Stimulated activated CD8-positive, alpha-beta memory T cell treated with anti-CD3 and anti-CD28 coated beads, Interleukin-7, amount 100 ng/mL, for 1 hour (primary cell): ENCODE data around the gene CCNK.

Experiments used
- DNase-seq, 2 donors: peaks; one replicate each; pipeline ENCODE4 v3.0.0-alpha.2; 2020; ENCODE audit warnings: low read depth in 2 of 2

Gene CCNK

GRCh38 chr14:99466758-99467157 is 14.5 kb upstream of the CCNK start:
- no peak for DNase-seq

GRCh38 chr14:99467336-99468078 is 13.7 kb upstream of the CCNK start:
- no peak for DNase-seq

- no peak for DNase-seq
These were observed 13.1 kb upstream of the CCNK start for GRCh38 chr14:99468081-99468480.

GRCh38 chr14:99468836-99469592 is 12.2 kb upstream of the CCNK start:
- no peak for DNase-seq

- no peak for DNase-seq
These were observed 9.5 kb upstream of the CCNK start for GRCh38 chr14:99471731-99472130.

- DNase-seq = no peak
These were observed 8.3 kb upstream of the CCNK start for GRCh38 chr14:99472937-99473336.

GRCh38 chr14:99473458-99473857 is 7.8 kb upstream of the CCNK start:
- no peak for DNase-seq

- DNase-seq = no peak
These were observed 6.0 kb upstream of the CCNK start for GRCh38 chr14:99475179-99475578.

GRCh38 chr14:99475660-99476059 is 5.5 kb upstream of the CCNK start:
- no peak for DNase-seq

GRCh38 chr14:99476864-99477263 is 4.3 kb upstream of the CCNK start:
- DNase-seq = no peak

- no peak for DNase-seq
These were observed 3.1 kb upstream of the CCNK start for GRCh38 chr14:99478128-99478527.

- DNase-seq = no peak
These were observed 1.9 kb upstream of the CCNK start for GRCh38 chr14:99479160-99479905.

GRCh38 chr14:99479906-99480869 is 1.0 kb upstream of the CCNK start, which contains the start of gene SETD3:
Gene SETD3, minus strand, starts transcription at chr14:99480859. Its CDS starts 15,054 bp downstream, at chr14:99465805.
- no peak for DNase-seq

- no peak for DNase-seq
These were observed 513 bp downstream of the CCNK start for GRCh38 chr14:99481745-99482099.

- no peak for DNase-seq
These were observed 2.9 kb downstream of the CCNK start for GRCh38 chr14:99484106-99484505.

GRCh38 chr14:99497341-99497740 is 16.1 kb downstream of the CCNK start:
- no peak for DNase-seq

- no peak for DNase-seq
These were observed 16.7 kb downstream of the CCNK start for GRCh38 chr14:99497894-99498293.

- no peak for DNase-seq
These were observed 21.8 kb downstream of the CCNK start for GRCh38 chr14:99502989-99503421.

- DNase-seq = no peak
These were observed 22.7 kb downstream of the CCNK start for GRCh38 chr14:99503848-99504453.

- DNase-seq = no peak
These were observed 23.9 kb downstream of the CCNK start for GRCh38 chr14:99505089-99505488.

GRCh38 chr14:99506276-99506675 is 25.1 kb downstream of the CCNK start:
- no peak for DNase-seq
